PC-9 (cell line): Measurements from ENCODE around the gene PARD6B. TPM values are rescaled to one million over a fixed set of nuclear protein-coding genes. Genes with fewer than 3 reads are reported as not detected.

Experiments used
- BruUV-seq: library from RNA; stranded (reverse); fragments of 400-500 nt; replicated peaks from 2 replicates; lab custom pipeline; 2021; lab: Mats Ljungman, UMichigan
- CTCF ChIA-PET: fragments of 300-600 bp; sonication (Branson Sonifier 250); formaldehyde crosslinking; loops from one replicate; lab custom pipeline; 2022; ENCODE audit warnings: antibody characterized with exemption; lab: Charles Lee
- POLR2A ChIA-PET: fragments of 300-600 bp; sonication (Branson Sonifier 250); formaldehyde crosslinking; loops from one replicate; lab custom pipeline; 2022; ENCODE audit warnings: antibody characterized with exemption; ENCODE audit not compliant: unreplicated experiment; lab: Charles Lee
- DNase-seq, 2 experiments: peaks; one replicate each; pipeline versions ENCODE4 v3.0.0 to v3.0.0-alpha.2; 2015 to 2022; ENCODE audit warnings: mixed read lengths in 1 of 2
- H2AFZ ChIP-seq: fragments of 200-600 bp; sonication (generic); 2 replicates; pipeline ENCODE4 v1.8.1; 2017; ENCODE audit warnings: antibody characterized with exemption
- H3F3A ChIP-seq: fragments of 200-600 bp; sonication (generic); 2 replicates; pipeline ENCODE4 v1.8.1; 2017; ENCODE audit warnings: antibody characterized with exemption, mild to moderate bottlenecking, low read depth; ENCODE audit not compliant: insufficient read depth
- H3K27ac ChIP-seq: fragments of 200-600 bp; sonication (generic); 2 replicates; pipeline ENCODE4 v1.6.1; 2016; ENCODE audit warnings: mixed run types
- H3K27me3 ChIP-seq: fragments of 200-600 bp; sonication (generic); 2 replicates; pipeline ENCODE4 v1.6.1; 2016; ENCODE audit warnings: low read depth, mixed run types; ENCODE audit not compliant: insufficient read depth
- H3K36me3 ChIP-seq: fragments of 200-600 bp; sonication (generic); 2 replicates; pipeline ENCODE4 v1.6.1; 2016; ENCODE audit warnings: low read depth, mixed run types
- H3K4me1 ChIP-seq: fragments of 200-600 bp; sonication (generic); replicated peaks from 2 replicates; pipeline ENCODE4 v1.6.1; 2016; ENCODE audit warnings: mixed run types; ENCODE audit not compliant: insufficient read depth
- H3K4me2 ChIP-seq: fragments of 200-600 bp; sonication (generic); 2 replicates; pipeline ENCODE4 v1.6.1; 2017; ENCODE audit warnings: mixed run types
- H3K4me3 ChIP-seq: fragments of 200-600 bp; sonication (generic); 2 replicates; pipeline ENCODE4 v1.6.1; 2016; ENCODE audit warnings: mixed run types
- H3K79me2 ChIP-seq: fragments of 200-600 bp; sonication (generic); 2 replicates; pipeline ENCODE4 v1.6.1; 2017; ENCODE audit warnings: low read depth, mixed run types
- H3K9me2 ChIP-seq: fragments of 200-600 bp; sonication (generic); 2 replicates; pipeline ENCODE4 v1.8.1; 2017; ENCODE audit warnings: mild to moderate bottlenecking; ENCODE audit not compliant: insufficient read depth
- H3K9me3 ChIP-seq: fragments of 200-600 bp; sonication (generic); 2 replicates; pipeline ENCODE4 v1.8.1; 2016; ENCODE audit warnings: low read depth; ENCODE audit not compliant: insufficient read depth
- H4K20me1 ChIP-seq: fragments of 200-600 bp; sonication (generic); 2 replicates; pipeline ENCODE4 v1.8.1; 2017; ENCODE audit not compliant: insufficient read depth
- CTCF ChIP-seq: fragments of 200-600 bp; sonication (generic); conservative IDR thresholded peaks from 2 replicates; pipeline ENCODE4 v1.6.1; 2017; ENCODE audit warnings: mixed run types, antibody characterized with exemption, mild to moderate bottlenecking, moderate library complexity
- EZH2 ChIP-seq: fragments of 200-600 bp; sonication (generic); IDR thresholded peaks from 2 replicates; pipeline ENCODE4 v1.8.0; 2017; ENCODE audit warnings: antibody characterized with exemption, low read depth
- intact Hi-C: fragments of 100-400 bp; cut with micrococcal nuclease; formaldehyde crosslinking; loops from one replicate; pipeline ENCODE4 v1.10.0; 2022; ENCODE audit not compliant: unreplicated experiment
- total RNA-seq: library from RNA; stranded (reverse); gene quantifications from 2 replicates; pipeline ENCODE4 v1.2.3, GENCODE V29; 2021

Gene PARD6B
- total RNA-seq, 1 experiment from 2014 or later = 52.2 TPM

DNA sequence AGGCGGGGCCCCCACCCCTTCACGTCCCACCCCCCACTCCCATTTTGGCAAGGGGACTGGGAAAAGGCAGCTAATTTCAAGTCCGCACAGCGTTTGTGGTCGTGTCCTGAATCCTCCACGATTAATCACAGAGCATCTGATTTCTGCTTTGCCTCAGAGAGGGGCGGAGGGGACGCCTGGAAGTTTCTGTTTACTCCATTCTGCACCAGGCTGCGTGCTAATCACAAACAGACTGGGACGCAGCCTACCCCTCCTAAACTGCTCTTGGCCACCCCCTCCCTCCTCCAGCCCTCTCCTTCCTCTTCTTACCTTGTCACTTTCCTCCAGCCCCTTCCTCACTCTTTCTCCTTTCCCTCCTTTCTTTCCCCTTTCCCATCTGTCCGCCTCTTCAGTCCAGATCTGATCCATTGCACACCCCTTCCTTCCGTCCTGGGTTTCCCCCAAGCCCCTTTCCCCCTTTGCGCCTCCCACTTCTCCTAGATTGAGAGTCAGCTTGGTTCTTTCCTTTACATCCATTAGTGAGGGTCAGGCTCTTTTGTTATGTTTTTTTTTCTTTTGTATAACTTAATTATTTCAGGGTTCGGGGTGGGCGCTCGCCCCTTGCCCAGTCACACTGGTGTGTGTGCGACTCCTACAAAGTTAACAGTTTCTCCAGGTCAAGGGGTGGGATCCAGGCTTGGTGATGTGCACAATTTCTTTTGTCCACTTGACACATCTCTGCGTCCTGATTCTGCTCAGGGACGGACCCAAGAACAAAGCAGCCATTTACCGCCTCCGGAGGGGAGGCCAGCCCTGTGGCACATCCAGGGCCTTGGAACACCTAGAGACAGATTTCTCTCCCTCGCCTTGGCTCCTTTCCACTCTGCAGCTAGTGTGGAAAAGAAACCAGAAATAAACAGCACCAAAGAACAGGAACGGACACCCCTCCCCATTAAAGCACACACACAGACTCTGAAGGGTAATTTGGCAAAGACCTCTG lies 39.5 kb upstream of the PARD6B start:
- TF ChIP-seq EZH2 (no peak), CTCF (no peak)
- H3K36me3 ChIP-seq = no peaks in the 10 kb centered on the region
- intact Hi-C loops = no loop called here
- H3F3A ChIP-seq = peaks cover 31% of the 10 kb centered on the region
- no peaks in the 10 kb centered on the region for H3K9me2 ChIP-seq
- H3K9me3 ChIP-seq = no peaks in the 10 kb centered on the region
- DNase-seq = no peak
- no peaks in the 10 kb centered on the region for H3K79me2 ChIP-seq
- BruUV-seq = no TSS peak
- no peak overlapping the region for H3K4me3 ChIP-seq
- no peak overlapping the region for H3K27ac ChIP-seq
- ChIA-PET CTCF (no interaction called here), POLR2A (no interaction called here)
- no peak overlapping the region for H3K4me2 ChIP-seq
- no peaks in the 10 kb centered on the region for H3K27me3 ChIP-seq
- H4K20me1 ChIP-seq = no peaks in the 10 kb centered on the region
- H3K4me1 ChIP-seq = peaks cover 28% of the 10 kb centered on the region
- no peak overlapping the region for H2AFZ ChIP-seq

GRCh38 chr20:50692552-50692933 lies 38.8 kb upstream of the PARD6B start:
- intact Hi-C loops = no loop called here
- H3K9me3 ChIP-seq = no peaks in the 10 kb centered on the region
- no peaks in the 10 kb centered on the region for H3K79me2 ChIP-seq
- no peaks in the 10 kb centered on the region for H3K36me3 ChIP-seq
- no peaks in the 10 kb centered on the region for H4K20me1 ChIP-seq
- TF ChIP-seq CTCF (no peak), EZH2 (no peak)
- H3K4me2 ChIP-seq = no peak overlapping the region
- no peaks in the 10 kb centered on the region for H3K27me3 ChIP-seq
- BruUV-seq = no TSS peak
- no peak overlapping the region for H3K27ac ChIP-seq
- ChIA-PET CTCF (interaction anchor here (1.0 kb wide), 1 partner anchor 57 kb away, joined by 3 read pairs; no protein-coding TSS in a partner anchor), POLR2A (no interaction called here)
- H3F3A ChIP-seq = peaks cover 31% of the 10 kb centered on the region
- no peaks in the 10 kb centered on the region for H3K9me2 ChIP-seq
- no peak overlapping the region for H3K4me3 ChIP-seq
- peak in 1 of 2 experiments; percentile 12 for DNase-seq
- no peak overlapping the region for H2AFZ ChIP-seq
- peaks cover 28% of the 10 kb centered on the region for H3K4me1 ChIP-seq

- TF ChIP-seq EZH2 = no peak
- no peak for TF ChIP-seq CTCF
- Histone ChIP-seq H3F3A (peaks cover 31% of the 10 kb centered on the region), H3K27me3 (no peaks in the 10 kb centered on the region), H4K20me1 (no peaks in the 10 kb centered on the region), H3K4me1 (peaks cover 28% of the 10 kb centered on the region), H3K9me2 (no peaks in the 10 kb centered on the region), H3K9me3 (no peaks in the 10 kb centered on the region), H3K4me2 (no peak overlapping the region), H3K79me2 (no peaks in the 10 kb centered on the region), H3K4me3 (no peak overlapping the region), H3K36me3 (no peaks in the 10 kb centered on the region), H3K27ac (no peak overlapping the region), H2AFZ (no peak overlapping the region)
- POLR2A ChIA-PET = interaction anchor here (0.5 kb wide), 1 partner anchor 56 kb away, joined by 5 read pairs; no protein-coding TSS in a partner anchor
- CTCF ChIA-PET = interaction anchor here (1.0 kb wide), 1 partner anchor 57 kb away, joined by 3 read pairs; no protein-coding TSS in a partner anchor
- BruUV-seq = no TSS peak
- peak in 1 of 2 experiments; percentile 31 for DNase-seq
- intact Hi-C loops = no loop called here
Measured at GRCh38 chr20:50693001-50693400, 38.4 kb upstream of the PARD6B start.
